Measurements from ENCODE around the gene LINGO4.

DNA sequence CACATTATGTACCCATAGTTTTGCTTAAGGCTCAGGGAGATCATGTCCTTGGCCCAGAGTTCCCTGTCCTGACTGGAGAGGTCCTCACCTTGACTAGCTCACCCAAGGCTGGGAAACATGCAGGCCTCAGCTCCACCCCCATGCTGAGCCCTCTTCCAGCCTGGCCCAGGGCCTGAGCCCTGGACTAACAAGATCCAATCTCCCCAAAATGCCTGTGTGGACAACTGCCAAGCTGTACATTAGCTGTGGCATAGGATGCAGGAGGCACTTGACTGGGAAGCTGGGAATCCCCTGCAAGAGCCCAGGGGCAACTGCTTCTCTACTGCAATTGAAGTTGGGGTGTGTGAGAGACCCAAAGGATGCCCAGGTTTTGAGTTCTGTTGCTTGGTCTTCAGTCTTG is 2.1 kb downstream of the LINGO4 start:
- TF ChIP-seq, protein P1, sequence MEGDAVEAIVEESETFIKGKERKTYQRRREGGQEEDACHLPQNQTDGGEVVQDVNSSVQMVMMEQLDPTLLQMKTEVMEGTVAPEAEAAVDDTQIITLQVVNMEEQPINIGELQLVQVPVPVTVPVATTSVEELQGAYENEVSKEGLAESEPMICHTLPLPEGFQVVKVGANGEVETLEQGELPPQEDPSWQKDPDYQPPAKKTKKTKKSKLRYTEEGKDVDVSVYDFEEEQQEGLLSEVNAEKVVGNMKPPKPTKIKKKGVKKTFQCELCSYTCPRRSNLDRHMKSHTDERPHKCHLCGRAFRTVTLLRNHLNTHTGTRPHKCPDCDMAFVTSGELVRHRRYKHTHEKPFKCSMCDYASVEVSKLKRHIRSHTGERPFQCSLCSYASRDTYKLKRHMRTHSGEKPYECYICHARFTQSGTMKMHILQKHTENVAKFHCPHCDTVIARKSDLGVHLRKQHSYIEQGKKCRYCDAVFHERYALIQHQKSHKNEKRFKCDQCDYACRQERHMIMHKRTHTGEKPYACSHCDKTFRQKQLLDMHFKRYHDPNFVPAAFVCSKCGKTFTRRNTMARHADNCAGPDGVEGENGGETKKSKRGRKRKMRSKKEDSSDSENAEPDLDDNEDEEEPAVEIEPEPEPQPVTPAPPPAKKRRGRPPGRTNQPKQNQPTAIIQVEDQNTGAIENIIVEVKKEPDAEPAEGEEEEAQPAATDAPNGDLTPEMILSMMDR (IDR thresholded peaks at IDR 0.05) = no peak
- TF ChIP-seq POLR2A (IDR thresholded peaks at IDR 0.05) = no peak
